K562 (cell line): ENCODE data around the gene TRANK1. TPM values are rescaled to one million over a fixed set of nuclear protein-coding genes. Genes with fewer than 3 reads are reported as not detected.

Experiments
- ATAC-seq: fragments of 200-7000 bp; cut with Tn5 transposase; 3 replicates; pipeline ENCODE4 v1.9.1; 2020; ENCODE audit warnings: moderate library complexity
- BruUV-seq: library from RNA; stranded (reverse); fragments of 400-500 nt; replicated peaks from 2 replicates; lab custom pipeline; 2021; lab: Mats Ljungman, UMichigan
- CTCF ChIA-PET: fragments of 300-600 bp; formaldehyde crosslinking; extraction: SDS; loops from one replicate; lab custom pipeline; 2021; ENCODE audit warnings: low intra/inter-chr PET ratio; lab: Yijun Ruan, JAX
- POLR2A ChIA-PET: fragments of 300-600, 350-650 bp; sonication (Branson Sonifier 250); formaldehyde crosslinking; extraction: SDS; loops from one replicate; lab custom pipeline; 2021; ENCODE audit warnings: antibody characterized with exemption, inconsistent platforms; lab: Yijun Ruan, JAX
- DNase-seq, 4 experiments: peaks; one replicate each; pipeline versions ENCODE4 v3.0.0 to v3.0.0-alpha.2; 2011 to 2018; ENCODE audit warnings: low spot score in 3 of 4, mixed read lengths in 3 of 4; ENCODE audit errors: extremely low read depth in 1 of 4
- FAIRE-seq: peaks from 2 replicates; lab custom pipeline; 2011; peaks lifted over from hg19 to GRCh38; lab: Jason Lieb, UNC
- H2AFZ ChIP-seq: 2 replicates; pipeline ENCODE4 v1.6.0; 2011; ENCODE audit warnings: low read depth, low read length, control low read depth, inconsistent platforms
- H3K27ac ChIP-seq: fragments of 200-600 bp; 3 replicates; pipeline ENCODE4 v1.8.0; 2011; ENCODE audit warnings: low read depth, mild to moderate bottlenecking, control low read depth, inconsistent platforms, low read length, moderate library complexity, mixed read lengths; ENCODE audit errors: extremely low read depth
- H3K27me3 ChIP-seq, 2 experiments: fragments of 300-600 bp in 1 of 2; 2 replicates in 1 of 2; 3 replicates in 1 of 2; pipeline versions ENCODE4 v1.6.0 to v1.8.0; 2011; ENCODE audit warnings: inconsistent platforms in 2 of 2, low read length in 2 of 2, mild to moderate bottlenecking in 1 of 2, mixed read lengths in 1 of 2, moderate library complexity in 1 of 2; ENCODE audit not compliant: control insufficient read depth in 2 of 2, insufficient read depth in 2 of 2
- H3K36me3 ChIP-seq: fragments of 300-600 bp; 3 replicates; pipeline ENCODE4 v1.8.0; 2011; ENCODE audit warnings: mild to moderate bottlenecking, low read length, inconsistent platforms; ENCODE audit not compliant: control insufficient read depth, insufficient read depth
- H3K4me1 ChIP-seq, 2 experiments: fragments of 200-600 bp in 1 of 2; replicated peaks in 1 of 2; 2 replicates in 1 of 2; 3 replicates in 1 of 2; pipeline versions ENCODE4 v1.5.1 to v1.8.0; 2011; ENCODE audit warnings: inconsistent platforms in 2 of 2, low read length in 2 of 2, mild to moderate bottlenecking in 1 of 2, mixed read lengths in 1 of 2, moderate library complexity in 1 of 2; ENCODE audit not compliant: control insufficient read depth in 2 of 2, insufficient read depth in 2 of 2
- H3K4me2 ChIP-seq: 2 replicates; pipeline ENCODE4 v1.6.1; 2011; ENCODE audit warnings: low read length, control low read depth, inconsistent platforms, mixed read lengths; ENCODE audit not compliant: insufficient read depth
- H3K4me3 ChIP-seq: fragments of 200-600 bp; sonication (generic), shearing (Covaris generic); 2 replicates; pipeline ENCODE4 v1.5.1; 2016; ENCODE audit warnings: control low read depth, inconsistent platforms
- H3K79me2 ChIP-seq: fragments of 200-600 bp; 3 replicates; pipeline ENCODE4 v1.8.0; 2011; ENCODE audit warnings: low read length, inconsistent platforms; ENCODE audit not compliant: control insufficient read depth, insufficient read depth
- H3K9ac ChIP-seq, 2 experiments: 2 replicates each; pipeline versions ENCODE4 v1.6.0 to v1.6.1; 2011; ENCODE audit warnings: low read depth in 2 of 2, low read length in 2 of 2, control low read depth in 1 of 2, inconsistent platforms in 1 of 2, mild to moderate bottlenecking in 1 of 2, mixed read lengths in 1 of 2; ENCODE audit not compliant: insufficient read depth in 1 of 2
- H3K9me1 ChIP-seq: one replicate; pipeline ENCODE4 v1.6.0; 2011; ENCODE audit warnings: inconsistent platforms, mild to moderate bottlenecking, low read length, moderate library complexity; ENCODE audit not compliant: control insufficient read depth, insufficient read depth
- H3K9me3 ChIP-seq: replicated peaks from 2 replicates; pipeline ENCODE4 v1.5.1; 2011; ENCODE audit warnings: low read depth, low read length, inconsistent platforms; ENCODE audit not compliant: control insufficient read depth, insufficient read depth
- H4K20me1 ChIP-seq: replicated peaks from 2 replicates; pipeline ENCODE4 v1.6.1; 2011; ENCODE audit warnings: low read length, inconsistent platforms, mixed read lengths; ENCODE audit not compliant: control insufficient read depth, insufficient read depth
- CBX3 ChIP-seq, 2 experiments: IDR thresholded peaks; 1 replicate in 1 of 2; 2 replicates in 1 of 2; pipeline ENCODE4 v1.6.1; 2012; ENCODE audit warnings: inconsistent platforms in 2 of 2, low read length in 2 of 2, borderline replicate concordance in 1 of 2, control low read depth in 1 of 2
- EGR1 ChIP-seq: fragments of 450-650 bp; conservative IDR thresholded peaks from 2 replicates; pipeline ENCODE4 v1.6.1; 2017; ENCODE audit warnings: mild to moderate bottlenecking
- ELF1 ChIP-seq: fragments of 200-800 bp; sonication (Bioruptor generic); IDR thresholded peaks from 2 replicates; pipeline ENCODE4 v1.6.1; 2016; ENCODE audit warnings: missing genetic modification characterization, missing compliant biosample characterization
- KLF6 ChIP-seq: fragments of 250-450 bp; sonication (Bioruptor Pico); IDR thresholded peaks from 2 replicates; pipeline ENCODE4 v1.4.0; 2020; ENCODE audit warnings: mild to moderate bottlenecking, moderate library complexity, borderline replicate concordance
- MAX ChIP-seq: sonication (generic); formaldehyde crosslinking; IDR thresholded peaks from 2 replicates; pipeline ENCODE4 v1.9.0; 2022; ENCODE audit warnings: mild to moderate bottlenecking, missing genetic modification reagents
- MTA3 ChIP-seq: fragments of 450-650 bp; formaldehyde crosslinking; IDR thresholded peaks from 2 replicates; pipeline ENCODE4 v1.6.1; 2017; ENCODE audit warnings: mild to moderate bottlenecking, borderline replicate concordance
- PHF8 ChIP-seq: fragments of 200-600 bp; sonication (generic); IDR thresholded peaks from 2 replicates; pipeline ENCODE4 v1.6.1; 2012; ENCODE audit warnings: mixed run types, mild to moderate bottlenecking, inconsistent platforms, low read length, moderate library complexity, borderline replicate concordance
- SREBF1 ChIP-seq: fragments of 150-350 bp; IDR thresholded peaks from 2 replicates; pipeline ENCODE4 v1.6.1; 2014; ENCODE audit warnings: antibody characterized with exemption, low read depth, low read length, borderline replicate concordance
- SRSF1 ChIP-seq: fragments of 200-400 bp; formaldehyde crosslinking; IDR thresholded peaks from 2 replicates; pipeline ENCODE4 v1.6.1; 2017; ENCODE audit warnings: mild to moderate bottlenecking, low read depth, low read length, moderate library complexity
- YBX1 ChIP-seq: fragments of 450-650 bp; IDR thresholded peaks from 2 replicates; pipeline ENCODE4 v1.7.1; 2016; ENCODE audit warnings: mild to moderate bottlenecking
- ZBTB8A ChIP-seq: fragments of 450-650 bp; IDR thresholded peaks from 2 replicates; pipeline ENCODE4 v1.6.1; 2018; ENCODE audit warnings: mild to moderate bottlenecking, moderate library complexity; ENCODE audit not compliant: partially characterized antibody
- ZNF174 ChIP-seq: fragments of 250-450 bp; sonication (Bioruptor Pico); IDR thresholded peaks from 2 replicates; pipeline ENCODE4 v1.4.0; 2020; ENCODE audit warnings: mild to moderate bottlenecking
- ZNF639 ChIP-seq, 2 experiments: fragments of 200-800 bp in 1 of 2; sonication (Bioruptor generic) in 1 of 2; sonication (generic) in 1 of 2; formaldehyde crosslinking in 1 of 2; IDR thresholded peaks in 1 of 2; conservative IDR thresholded peaks in 1 of 2; 2 replicates each; pipeline versions ENCODE4 v1.5.0 to v1.6.1; 2016 to 2020; ENCODE audit warnings: missing compliant biosample characterization in 1 of 2, missing genetic modification characterization in 1 of 2, missing genetic modification reagents in 1 of 2
- WGBS: fragments of 100-300 bp; shearing (Covaris generic); methylation state at CpG from one replicate; pipeline ENCODE4 v1.1.6; 2016; ENCODE audit warnings: low coverage, mixed read lengths; ENCODE audit not compliant: insufficient coverage; ENCODE audit errors: missing lambda C conversion rate; 5-methylcytosine and 5-hydroxymethylcytosine counted together
- in situ Hi-C: fragments of 300-500 bp; cut with MboI; formaldehyde crosslinking; loops from 4 replicates; pipeline ENCODE4 v1.15.0; 2018; ENCODE audit warnings: inconsistent platforms, mixed read lengths
- intact Hi-C: fragments of 100-400 bp; cut with micrococcal nuclease; formaldehyde crosslinking; loops from 2 replicates; pipeline ENCODE4 v1.14.2; 2022
- polyA plus RNA-seq, 8 experiments: library from polyadenylated mRNA; depleted of rRNA in 4 of 8; stranded (reverse) in 5 of 8; unstranded in 3 of 8; fragments of >200 nt; fragmentation: Nextera tagmentation in 2 of 8; fragmentation: Illumina TruSeq in 1 of 8; extraction: Ambion mirVana in 2 of 8; extraction: Trizol in 1 of 8; gene quantifications; 2 replicates each; pipeline versions ENCODE4 v1.2.1 to v1.2.3, GENCODE V29; 2011 to 2014; ENCODE audit warnings: inconsistent platforms in 1 of 8, missing spikeins in 1 of 8
- total RNA-seq, 7 experiments: library from RNA; depleted of rRNA in 6 of 7; stranded (reverse); fragments of >200 nt in 6 of 7; fragmentation: Illumina TruSeq in 2 of 7; extraction: Trizol in 2 of 7; gene quantifications; 2 replicates each; pipeline versions ENCODE4 v1.2.1 to v1.2.3, GENCODE V29; 2011 to 2021; ENCODE audit warnings: low replicate concordance in 1 of 7
- TF ChIP-seq, protein P1 (sequence below): fragments of 450-650 bp; IDR thresholded peaks from 2 replicates; pipeline ENCODE4 v1.6.1; 2016; ENCODE audit warnings: borderline replicate concordance
- TF ChIP-seq, protein P2 (sequence below): fragments of 450-650 bp; IDR thresholded peaks from 2 replicates; pipeline ENCODE4 v1.6.1; 2016; ENCODE audit warnings: antibody characterized with exemption
- TF ChIP-seq, protein P3 (sequence below): sonication (generic); formaldehyde crosslinking; IDR thresholded peaks from 2 replicates; pipeline ENCODE4 v1.5.0; 2020; ENCODE audit warnings: missing genetic modification reagents

TRANK1 gene
- total and polyA plus RNA-seq, 9 of the 15 experiments (the other 6 are each of a cell fraction or from before 2014, with no cell fraction given), result 0.41 to 5.3 (median 2.1) TPM

DNA sequence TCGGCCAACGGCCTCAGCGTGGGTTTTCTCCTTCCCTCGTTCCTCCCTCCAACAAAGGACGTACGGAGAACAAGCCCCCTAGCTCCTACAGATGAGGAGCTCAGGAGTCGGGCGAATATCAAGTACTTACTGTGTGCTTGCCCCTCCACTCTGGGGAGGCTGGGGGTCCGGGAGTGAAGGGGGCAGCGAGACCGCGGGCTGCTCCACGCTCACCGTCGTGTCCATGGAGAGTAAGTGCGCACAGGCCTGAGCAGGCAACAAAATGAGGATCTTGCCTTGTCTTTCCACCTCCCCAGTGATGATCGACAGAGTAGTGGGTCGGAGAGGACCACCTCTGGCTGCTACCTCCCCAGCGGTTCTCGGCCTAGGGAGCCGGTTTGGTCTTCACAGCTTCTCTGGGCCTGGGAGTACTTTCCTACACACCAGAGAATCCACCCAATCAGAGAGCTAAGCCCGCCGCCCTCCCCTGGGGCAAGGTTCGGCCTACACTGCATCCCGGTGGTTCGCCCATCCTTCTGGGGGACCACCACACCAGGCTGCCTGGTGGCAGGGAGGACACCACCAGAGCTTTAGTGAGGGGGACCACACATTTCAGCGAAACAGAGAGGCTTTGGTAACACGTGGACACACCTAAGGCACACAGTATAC, 603 bp upstream of the TRANK1 start:
- Histone ChIP-seq H3K4me2 (no peak overlapping the region), H2AFZ (no peak overlapping the region)
- POLR2A ChIA-PET, result interaction anchor here (0.5 to 1.0 kb wide), 6 partner anchors 10 to 227 kb away, joined by 3 to 4 read pairs (median 3); no protein-coding TSS in a partner anchor

More for the DNA sequence above, 603 bp upstream of the TRANK1 start:
- DNase-seq, result no peak
- Histone ChIP-seq H3K27ac (no peak overlapping the region), H3K9ac (no peak overlapping the region), H3K79me2 (no peaks in the 10 kb centered on the region), H4K20me1 (no peaks in the 10 kb centered on the region), H3K9me3 (peaks cover 24% of the 10 kb centered on the region), H3K27me3 (no peaks in the 10 kb centered on the region), H3K36me3 (no peaks in the 10 kb centered on the region), H3K9me1 (no peaks in the 10 kb centered on the region), H3K4me1 (peaks cover 20 to 22% of the 10 kb centered on the region in 2 experiments), H3K4me3 (no peak overlapping the region)
- BruUV-seq, result no TSS peak
- WGBS, result 84% methylated on average over 28 of the region's 28 CpGs
- in situ Hi-C loops (no loop called here), intact Hi-C loops (no loop called here)
- CTCF ChIA-PET, result no interaction called here
- TF ChIP-seq ELF1 (no peak), YBX1 (no peak), PHF8 (no peak), SREBF1 (no peak), SRSF1 (no peak), CBX3 (IDR thresholded peaks at IDR 0.05; ENCODE audit: borderline replicate concordance in 1 of 2, low read length in 2 of 2) (no peak), KLF6 (CRISPR knock-in tag) (no peak), EGR1 (no peak), ZNF639 (CRISPR knock-in tag; conservative IDR thresholded peaks at IDR 0.05 in 1 of 2, IDR thresholded peaks at IDR 0.05 in 1 of 2) (no peak), ZBTB8A (no peak), ZNF174 (no peak), MAX (CRISPR knock-in tag) (no peak), MTA3 (no peak)
- TF ChIP-seq, protein P1, sequence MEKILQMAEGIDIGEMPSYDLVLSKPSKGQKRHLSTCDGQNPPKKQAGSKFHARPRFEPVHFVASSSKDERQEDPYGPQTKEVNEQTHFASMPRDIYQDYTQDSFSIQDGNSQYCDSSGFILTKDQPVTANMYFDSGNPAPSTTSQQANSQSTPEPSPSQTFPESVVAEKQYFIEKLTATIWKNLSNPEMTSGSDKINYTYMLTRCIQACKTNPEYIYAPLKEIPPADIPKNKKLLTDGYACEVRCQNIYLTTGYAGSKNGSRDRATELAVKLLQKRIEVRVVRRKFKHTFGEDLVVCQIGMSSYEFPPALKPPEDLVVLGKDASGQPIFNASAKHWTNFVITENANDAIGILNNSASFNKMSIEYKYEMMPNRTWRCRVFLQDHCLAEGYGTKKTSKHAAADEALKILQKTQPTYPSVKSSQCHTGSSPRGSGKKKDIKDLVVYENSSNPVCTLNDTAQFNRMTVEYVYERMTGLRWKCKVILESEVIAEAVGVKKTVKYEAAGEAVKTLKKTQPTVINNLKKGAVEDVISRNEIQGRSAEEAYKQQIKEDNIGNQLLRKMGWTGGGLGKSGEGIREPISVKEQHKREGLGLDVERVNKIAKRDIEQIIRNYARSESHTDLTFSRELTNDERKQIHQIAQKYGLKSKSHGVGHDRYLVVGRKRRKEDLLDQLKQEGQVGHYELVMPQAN, result no peak
- TF ChIP-seq, protein P2, sequence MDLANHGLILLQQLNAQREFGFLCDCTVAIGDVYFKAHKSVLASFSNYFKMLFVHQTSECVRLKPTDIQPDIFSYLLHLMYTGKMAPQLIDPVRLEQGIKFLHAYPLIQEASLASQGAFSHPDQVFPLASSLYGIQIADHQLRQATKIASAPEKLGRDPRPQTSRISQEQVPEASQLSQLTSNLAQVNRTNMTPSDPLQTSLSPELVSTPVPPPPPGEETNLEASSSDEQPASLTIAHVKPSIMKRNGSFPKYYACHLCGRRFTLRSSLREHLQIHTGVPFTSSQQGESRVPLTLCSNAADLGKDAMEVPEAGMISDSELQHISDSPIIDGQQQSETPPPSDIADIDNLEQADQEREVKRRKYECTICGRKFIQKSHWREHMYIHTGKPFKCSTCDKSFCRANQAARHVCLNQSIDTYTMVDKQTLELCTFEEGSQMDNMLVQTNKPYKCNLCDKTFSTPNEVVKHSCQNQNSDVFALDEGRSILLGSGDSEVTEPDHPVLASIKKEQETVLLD, result no peak
- TF ChIP-seq, protein P3, sequence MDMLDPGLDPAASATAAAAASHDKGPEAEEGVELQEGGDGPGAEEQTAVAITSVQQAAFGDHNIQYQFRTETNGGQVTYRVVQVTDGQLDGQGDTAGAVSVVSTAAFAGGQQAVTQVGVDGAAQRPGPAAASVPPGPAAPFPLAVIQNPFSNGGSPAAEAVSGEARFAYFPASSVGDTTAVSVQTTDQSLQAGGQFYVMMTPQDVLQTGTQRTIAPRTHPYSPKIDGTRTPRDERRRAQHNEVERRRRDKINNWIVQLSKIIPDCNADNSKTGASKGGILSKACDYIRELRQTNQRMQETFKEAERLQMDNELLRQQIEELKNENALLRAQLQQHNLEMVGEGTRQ (CRISPR knock-in tag), result no peak
- no peak for FAIRE-seq
- ATAC-seq, result no peak
